ENCODE results near the gene BICRA. TPM values are rescaled to one million over a fixed set of nuclear protein-coding genes. Genes with fewer than 3 reads are reported as not detected.

Gene BICRA
- polyA plus RNA-seq, 3 donors = 0.08 to 4.6 TPM; not detected in 1

GRCh38 chr19:47660435-47660832 is 51.5 kb downstream of the BICRA start:
- Histone ChIP-seq H3K4me2 (replicated peaks; ENCODE audit: extremely low read depth, low read length, poor library complexity, severe bottlenecking) (no peak overlapping the region), H3K9ac (ENCODE audit: insufficient read depth, low read length, poor library complexity, severe bottlenecking) (no peak overlapping the region), H3K4me3 (replicated peaks in 1 of 3; ENCODE audit: low read depth in 2 of 3, low read length in 3 of 3) (no peak overlapping the region), H3K27me3 (ENCODE audit: control insufficient read depth in 2 of 2, insufficient read depth in 2 of 2, low read length in 2 of 2) (no peaks in the 10 kb centered on the region), H3K9me3 (replicated peaks in 1 of 2; ENCODE audit: control insufficient read depth in 1 of 2, insufficient read depth in 1 of 2, low read length in 2 of 2) (no peaks in the 10 kb centered on the region), H3K79me2 (ENCODE audit: insufficient read depth, low read length) (peaks cover 67% of the 10 kb centered on the region), H3K36me3 (replicated peaks in 1 of 2; ENCODE audit: control insufficient read depth in 1 of 2, insufficient read depth in 2 of 2, low read length in 2 of 2) (peaks cover 2 to 21% of the 10 kb centered on the region in 2 donors), H3K27ac (ENCODE audit: low read depth in 1 of 2, low read length in 2 of 2) (no peak overlapping the region), H2AFZ (ENCODE audit: insufficient read depth, low read depth, low read length, poor library complexity, severe bottlenecking) (no peak overlapping the region), H4K20me1 (ENCODE audit: insufficient read depth, low read length) (peaks cover 63% of the 10 kb centered on the region), H3K4me1 (ENCODE audit: control insufficient read depth in 1 of 2, insufficient read depth in 2 of 2, low read length in 2 of 2) (peaks cover 42 to 43% of the 10 kb centered on the region in 2 donors)
- Mint-ChIP-seq H3K4me3 (no peak overlapping the region), H3K27ac (no peak overlapping the region), H3K9me3 (peaks cover 0 to 2% (median 0%) of the 10 kb centered on the region in 7 donors), H3K27me3 (ENCODE audit: low read depth in 3 of 3) (peaks cover 0 to 2% (median 2%) of the 10 kb centered on the region in 3 donors), H3K4me1 (peaks cover 41% of the 10 kb centered on the region), H3K36me3 (peaks cover 24 to 34% of the 10 kb centered on the region in 2 donors)
- DNase-seq = no peak
- intact Hi-C loops (cut with micrococcal nuclease) = loop anchor here (5.0 kb wide), 2 partner anchors 48 to 53 kb away; partner anchors contain the start of gene BICRA (in 1 of the 2)
- 97% methylated on average over 3 of the region's 6 CpGs for WGBS (ENCODE audit: insufficient coverage)
- TF ChIP-seq, protein P1, sequence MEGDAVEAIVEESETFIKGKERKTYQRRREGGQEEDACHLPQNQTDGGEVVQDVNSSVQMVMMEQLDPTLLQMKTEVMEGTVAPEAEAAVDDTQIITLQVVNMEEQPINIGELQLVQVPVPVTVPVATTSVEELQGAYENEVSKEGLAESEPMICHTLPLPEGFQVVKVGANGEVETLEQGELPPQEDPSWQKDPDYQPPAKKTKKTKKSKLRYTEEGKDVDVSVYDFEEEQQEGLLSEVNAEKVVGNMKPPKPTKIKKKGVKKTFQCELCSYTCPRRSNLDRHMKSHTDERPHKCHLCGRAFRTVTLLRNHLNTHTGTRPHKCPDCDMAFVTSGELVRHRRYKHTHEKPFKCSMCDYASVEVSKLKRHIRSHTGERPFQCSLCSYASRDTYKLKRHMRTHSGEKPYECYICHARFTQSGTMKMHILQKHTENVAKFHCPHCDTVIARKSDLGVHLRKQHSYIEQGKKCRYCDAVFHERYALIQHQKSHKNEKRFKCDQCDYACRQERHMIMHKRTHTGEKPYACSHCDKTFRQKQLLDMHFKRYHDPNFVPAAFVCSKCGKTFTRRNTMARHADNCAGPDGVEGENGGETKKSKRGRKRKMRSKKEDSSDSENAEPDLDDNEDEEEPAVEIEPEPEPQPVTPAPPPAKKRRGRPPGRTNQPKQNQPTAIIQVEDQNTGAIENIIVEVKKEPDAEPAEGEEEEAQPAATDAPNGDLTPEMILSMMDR (IDR thresholded peaks at IDR 0.05) = no peak

GRCh38 chr19:47661161-47661560 is 52.2 kb downstream of the BICRA start:
- peaks cover 0 to 2% (median 0%) of the 10 kb centered on the region in 3 donors for H3K27me3 Mint-ChIP-seq (ENCODE audit: low read depth in 3 of 3)
- WGBS (ENCODE audit: insufficient coverage) = 92% methylated on average over 7 of the region's 16 CpGs
- Histone ChIP-seq H3K4me3 (replicated peaks in 1 of 3; ENCODE audit: low read depth in 2 of 3, low read length in 3 of 3) (no peak overlapping the region), H4K20me1 (ENCODE audit: insufficient read depth, low read length) (peaks cover 65% of the 10 kb centered on the region), H3K36me3 (replicated peaks in 1 of 2; ENCODE audit: control insufficient read depth in 1 of 2, insufficient read depth in 2 of 2, low read length in 2 of 2) (peaks cover 2 to 21% of the 10 kb centered on the region in 2 donors), H3K9me3 (replicated peaks in 1 of 2; ENCODE audit: control insufficient read depth in 1 of 2, insufficient read depth in 1 of 2, low read length in 2 of 2) (no peaks in the 10 kb centered on the region), H2AFZ (ENCODE audit: insufficient read depth, low read depth, low read length, poor library complexity, severe bottlenecking) (no peak overlapping the region), H3K27me3 (ENCODE audit: control insufficient read depth in 2 of 2, insufficient read depth in 2 of 2, low read length in 2 of 2) (no peaks in the 10 kb centered on the region), H3K4me2 (replicated peaks; ENCODE audit: extremely low read depth, low read length, poor library complexity, severe bottlenecking) (no peak overlapping the region), H3K4me1 (ENCODE audit: control insufficient read depth in 1 of 2, insufficient read depth in 2 of 2, low read length in 2 of 2) (peaks cover 49 to 50% of the 10 kb centered on the region in 2 donors), H3K79me2 (ENCODE audit: insufficient read depth, low read length) (peaks cover 70% of the 10 kb centered on the region), H3K27ac (ENCODE audit: low read depth in 1 of 2, low read length in 2 of 2) (peak overlapping the region in 1 of 2 donors; percentile 78), H3K9ac (ENCODE audit: insufficient read depth, low read length, poor library complexity, severe bottlenecking) (no peak overlapping the region)
- intact Hi-C loops (cut with micrococcal nuclease) = loop anchor here (5.0 kb wide), 2 partner anchors 49 to 54 kb away; partner anchors contain the start of gene BICRA (in 1 of the 2)
- no peak overlapping the region for H3K4me3 Mint-ChIP-seq
- peak overlapping the region in 3 of 7 donors; percentile 30 to 94 (median 51) for H3K27ac Mint-ChIP-seq
- peaks cover 0 to 2% (median 0%) of the 10 kb centered on the region in 7 donors for H3K9me3 Mint-ChIP-seq
- peaks cover 48% of the 10 kb centered on the region for H3K4me1 Mint-ChIP-seq
- DNase-seq = no peak
- TF ChIP-seq, protein P1 (IDR thresholded peaks at IDR 0.05) = no peak
- peaks cover 24 to 34% of the 10 kb centered on the region in 2 donors for H3K36me3 Mint-ChIP-seq

All from CD14-positive monocyte (primary cell).